Mammary epithelial cell (primary cell): Measurements from ENCODE around the gene INPP5E.

Experiments used
- CTCF ChIP-seq, 2 donors: IDR thresholded peaks in 1 of 2; conservative IDR thresholded peaks in 1 of 2; 2 replicates each; pipeline ENCODE4 v1.5.1; 2011 to 2012; ENCODE audit warnings: inconsistent platforms in 2 of 2, low read length in 2 of 2, mild to moderate bottlenecking in 2 of 2, control low read depth in 1 of 2, low read depth in 1 of 2; ENCODE audit not compliant: insufficient read depth in 1 of 2; ENCODE audit errors: extremely low read depth in 1 of 2
- EZH2 ChIP-seq: IDR thresholded peaks from 2 replicates; pipeline ENCODE4 v1.6.1; 2012; ENCODE audit warnings: low read length, inconsistent platforms, borderline replicate concordance

GRCh38 chr9:136474021-136474640 lies 34.5 kb upstream of the INPP5E start:
- TF ChIP-seq CTCF (conservative IDR thresholded peaks at IDR 0.05 in 1 of 2, IDR thresholded peaks at IDR 0.05 in 1 of 2; ENCODE audit: extremely low read depth in 1 of 2, insufficient read depth in 1 of 2, low read depth in 1 of 2, low read length in 2 of 2): no peak
- TF ChIP-seq EZH2: no peak
